Spleen (tissue), 11 donors: ENCODE measurements around the gene IQGAP2. TPM values are rescaled to one million over a fixed set of nuclear protein-coding genes. Genes with fewer than 3 reads are reported as not detected.
A peak's percentile ranks its signal among the peaks of the same experiment; 100 is the strongest.

Experiments
- DNase-seq: peaks from one replicate; pipeline ENCODE4 v3.0.0-alpha.2; 2020
- H3K27ac ChIP-seq, 8 donors: fragments of 200-600 bp; sonication (generic) in 7 of 8; 1 replicate in 4 of 8; 2 replicates in 4 of 8; pipeline versions ENCODE4 v1.5.0 to v1.8.0; 2016 to 2021; ENCODE audit warnings: inconsistent platforms in 4 of 8, mild to moderate bottlenecking in 4 of 8, moderate library complexity in 1 of 8
- H3K27me3 ChIP-seq, 7 donors: fragments of 200-600 bp; sonication (generic) in 6 of 7; replicated peaks in 1 of 7; 1 replicate in 4 of 7; 2 replicates in 3 of 7; pipeline versions ENCODE4 v1.5.0 to v1.8.0; 2016 to 2021; ENCODE audit warnings: inconsistent platforms in 3 of 7, mild to moderate bottlenecking in 1 of 7
- H3K36me3 ChIP-seq, 6 donors: fragments of 200-600 bp; sonication (generic) in 5 of 6; 1 replicate in 4 of 6; 2 replicates in 2 of 6; pipeline versions ENCODE4 v1.5.0 to v1.8.0; 2016 to 2021; ENCODE audit warnings: inconsistent platforms in 2 of 6
- H3K4me1 ChIP-seq, 6 donors: fragments of 200-600 bp; sonication (generic) in 5 of 6; 1 replicate in 3 of 6; 2 replicates in 3 of 6; pipeline versions ENCODE4 v1.5.0 to v1.8.0; 2016 to 2021; ENCODE audit warnings: inconsistent platforms in 3 of 6
- H3K4me3 ChIP-seq, 8 donors: fragments of 200-600 bp; sonication (generic) in 7 of 8; 1 replicate in 4 of 8; 2 replicates in 4 of 8; pipeline versions ENCODE4 v1.5.0 to v1.8.0; 2016 to 2021; ENCODE audit warnings: inconsistent platforms in 4 of 8, mild to moderate bottlenecking in 4 of 8, moderate library complexity in 2 of 8
- H3K9me3 ChIP-seq, 8 donors: fragments of 200-600 bp; sonication (generic) in 7 of 8; 1 replicate in 4 of 8; 2 replicates in 4 of 8; pipeline versions ENCODE4 v1.5.0 to v1.8.0; 2016 to 2021; ENCODE audit warnings: inconsistent platforms in 4 of 8
- CTCF ChIP-seq, 11 experiments: fragments of 200-600 bp in 7 of 11; fragments of 450-650 bp in 4 of 11; sonication (generic) in 4 of 11; IDR thresholded peaks in 8 of 11; conservative IDR thresholded peaks in 3 of 11; 1 replicate in 7 of 11; 2 replicates in 4 of 11; pipeline versions ENCODE4 v1.4.0 to v1.8.0; 2016 to 2021; ENCODE audit warnings: antibody characterized with exemption in 11 of 11, inconsistent platforms in 4 of 11, mild to moderate bottlenecking in 1 of 11
- POLR2A ChIP-seq, 3 donors: fragments of 450-650 bp; IDR thresholded peaks; one replicate each; pipeline ENCODE4 v1.5.1; 2017; ENCODE audit warnings: antibody characterized with exemption in 3 of 3, mild to moderate bottlenecking in 1 of 3
- POLR2AphosphoS5 ChIP-seq, 3 donors: sonication (generic); formaldehyde crosslinking; IDR thresholded peaks; one replicate each; pipeline ENCODE4 v1.5.1; 2017; ENCODE audit warnings: antibody characterized with exemption in 3 of 3
- WGBS, 5 donors: extraction: QIAGEN DNeasy Blood & Tissue Kit in 3 of 5; methylation state at CpG; one replicate each; pipeline versions ENCODE4 v1.1.5 to v1.1.7; 2013 to 2018; 5-methylcytosine and 5-hydroxymethylcytosine counted together
- intact Hi-C: fragments of 100-400 bp; cut with DNase I; formaldehyde crosslinking; loops from one replicate; pipeline ENCODE4 v1.15.0; 2023; ENCODE audit warnings: low total_unique reads
- polyA plus RNA-seq, 3 donors: library from polyadenylated mRNA; stranded (reverse); fragments of 200-250 nt; gene quantifications; one replicate each; pipeline ENCODE4 v1.2.1, GENCODE V29; 2013
- total RNA-seq, 7 donors: library from RNA; depleted of rRNA in 3 of 7; stranded (reverse); fragments of >200 nt in 3 of 7; fragmentation: NEBNext Ultra II Directional in 4 of 7; extraction: Animal tissue kit (Norgen Biotek cat#: 25700) in 4 of 7; gene quantifications; one replicate each; pipeline versions ENCODE4 v1.1.0 to v1.2.1, GENCODE V29; 2016 to 2021
- donor health status: healthy with polysubstance abuse.
- donor health status: DM: no; HTN: no; CAD: no; lungs with moderate emphysema.
- donor health status: DM: no; HTN: no; CAD: no.
- donor health status: Bipolar disorder and iron deficiency.
- donor health status: healthy.
- donor health status: DM: no; HTN: no; CAD: no.
- donor health status: DM: yes; HTN: yes; CAD: no.

The IQGAP2 gene
- total and polyA plus RNA-seq, 10 donors = 9.3 to 83.6 (median 52.8) TPM

- DNase-seq = no peak
- Histone ChIP-seq H3K36me3 (peaks cover 0 to 68% (median 7%) of the 10 kb centered on the region in 6 donors), H3K4me1 (peaks cover 0 to 32% (median 9%) of the 10 kb centered on the region in 6 donors), H3K27ac (no peak overlapping the region), H3K9me3 (peaks cover 0 to 9% (median 5%) of the 10 kb centered on the region in 8 donors), H3K27me3 (no peaks in the 10 kb centered on the region), H3K4me3 (no peak overlapping the region)
- TF ChIP-seq POLR2AphosphoS5 (IDR thresholded peaks at IDR 0.05) = no peak
- no peak for TF ChIP-seq CTCF (IDR thresholded peaks at IDR 0.05 in 8 of 11, conservative IDR thresholded peaks at IDR 0.05 in 3 of 11)
- TF ChIP-seq POLR2A (IDR thresholded peaks at IDR 0.05) = no peak
- intact Hi-C loops = no loop called here
These were observed 240.3 kb downstream of the IQGAP2 start for GRCh38 chr5:76643371-76643770.

DNA sequence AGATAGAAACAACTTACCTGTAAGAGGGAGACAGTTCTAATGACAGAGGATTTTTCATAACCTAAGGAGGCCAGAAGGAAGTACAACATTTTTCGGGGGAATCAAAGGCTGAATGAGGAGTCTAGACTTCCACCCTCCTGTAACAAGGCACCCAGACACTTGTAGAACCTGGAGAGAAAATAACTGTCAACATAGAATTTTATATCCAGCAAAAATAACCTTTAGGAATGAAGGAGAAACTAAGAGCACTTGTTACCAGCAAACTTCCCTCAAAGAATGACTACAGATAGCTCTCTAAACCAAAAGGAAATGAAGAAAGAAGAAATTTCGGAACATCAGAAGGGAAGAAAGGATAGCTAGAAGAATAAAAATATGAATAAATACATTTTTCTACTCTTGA lies 246.1 kb downstream of the IQGAP2 start:
- TF ChIP-seq POLR2AphosphoS5 (IDR thresholded peaks at IDR 0.05) = no peak
- no peak for TF ChIP-seq CTCF (IDR thresholded peaks at IDR 0.05 in 8 of 11, conservative IDR thresholded peaks at IDR 0.05 in 3 of 11)
- TF ChIP-seq POLR2A (IDR thresholded peaks at IDR 0.05) = no peak
- WGBS, 5 donors = 77 to 92% (median 87%) methylated on average over 2 of the region's 2 CpGs
- intact Hi-C loops = no loop called here

DNA sequence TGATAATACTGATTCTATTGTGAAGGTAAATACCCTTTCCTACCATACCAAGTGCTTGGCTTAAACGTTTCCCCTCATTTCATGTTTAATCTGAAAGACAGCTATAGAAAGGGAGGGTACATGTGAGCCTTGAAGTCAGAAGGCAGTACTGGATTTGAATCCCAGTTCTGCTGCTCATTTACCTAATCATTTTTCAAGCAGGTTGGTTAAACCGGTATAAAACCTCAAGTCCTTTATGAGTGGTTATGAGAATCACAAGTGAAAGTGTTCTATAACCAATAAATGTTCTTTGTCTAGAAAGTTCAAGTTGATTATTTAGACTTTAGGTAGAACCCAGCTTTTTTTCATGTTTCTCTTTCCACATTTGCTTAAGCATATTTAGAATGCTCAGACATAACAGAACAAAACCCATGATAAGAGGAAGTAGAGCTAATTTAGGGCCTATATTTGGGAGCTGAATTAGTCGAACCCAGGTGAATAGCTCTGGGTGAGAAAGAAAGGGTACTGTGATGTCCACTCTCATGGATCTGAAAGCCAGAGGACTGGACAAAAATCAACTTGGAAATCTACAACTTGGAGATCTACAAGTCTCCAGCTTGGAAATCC lies 249.8 kb downstream of the IQGAP2 start:
- H3K9me3 ChIP-seq = peaks cover 0 to 26% (median 21%) of the 10 kb centered on the region in 8 donors
- H3K4me1 ChIP-seq = peaks cover 0 to 8% (median 1%) of the 10 kb centered on the region in 6 donors
- no peak for TF ChIP-seq POLR2AphosphoS5 (IDR thresholded peaks at IDR 0.05)
- no peak for TF ChIP-seq POLR2A (IDR thresholded peaks at IDR 0.05)
- no peak for TF ChIP-seq CTCF (IDR thresholded peaks at IDR 0.05 in 8 of 11, conservative IDR thresholded peaks at IDR 0.05 in 3 of 11)
- intact Hi-C loops = no loop called here
- no peak overlapping the region for H3K27ac ChIP-seq
- 69 to 80% (median 77%) methylated on average over 3 of the region's 3 CpGs for WGBS, 5 donors
- no peak for DNase-seq
- H3K36me3 ChIP-seq = peaks cover 0 to 74% (median 5%) of the 10 kb centered on the region in 6 donors
- no peak overlapping the region for H3K4me3 ChIP-seq
- no peaks in the 10 kb centered on the region for H3K27me3 ChIP-seq

More for the DNA sequence above, 246.1 kb downstream of the IQGAP2 start:
- DNase-seq = no peak
- peaks cover 0 to 70% (median 3%) of the 10 kb centered on the region in 6 donors for H3K36me3 ChIP-seq
- H3K27me3 ChIP-seq = no peaks in the 10 kb centered on the region
- no peak overlapping the region for H3K27ac ChIP-seq
- H3K9me3 ChIP-seq = peaks cover 0 to 27% (median 22%) of the 10 kb centered on the region in 8 donors
- H3K4me1 ChIP-seq = no peaks in the 10 kb centered on the region
- no peak overlapping the region for H3K4me3 ChIP-seq

DNA sequence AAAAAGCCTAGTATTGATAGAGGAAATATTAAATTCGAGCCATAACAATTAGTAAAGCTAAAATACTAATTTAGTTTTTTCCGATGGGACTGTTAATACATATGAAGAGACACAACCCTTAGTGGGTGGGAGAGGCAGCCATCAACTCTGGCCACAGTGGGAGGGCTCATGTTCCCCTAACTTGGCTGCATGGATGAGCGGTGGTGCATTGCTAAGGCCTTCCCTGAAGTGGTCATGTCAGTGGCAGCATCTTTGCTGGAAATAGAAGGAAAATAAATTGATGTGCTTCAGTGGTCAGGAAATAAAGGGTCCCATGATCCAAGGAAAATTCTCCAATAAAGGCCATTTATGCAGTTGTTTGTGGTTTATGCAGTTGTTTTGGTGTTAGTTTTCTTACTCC lies 254.0 kb downstream of the IQGAP2 start:
- DNase-seq = no peak
- H3K27me3 ChIP-seq = no peaks in the 10 kb centered on the region
- peaks cover 0 to 30% (median 6%) of the 10 kb centered on the region in 6 donors for H3K4me1 ChIP-seq
- H3K4me3 ChIP-seq = no peak overlapping the region
- peak overlapping the region in 7 of 8 donors; percentile 11 to 64 (median 59) for H3K27ac ChIP-seq
- 88 to 95% (median 93%) methylated on average over 3 of the region's 3 CpGs for WGBS, 5 donors
- H3K36me3 ChIP-seq = peaks cover 0 to 94% (median 14%) of the 10 kb centered on the region in 6 donors
- TF ChIP-seq POLR2AphosphoS5 (IDR thresholded peaks at IDR 0.05) (no peak), CTCF (IDR thresholded peaks at IDR 0.05 in 8 of 11, conservative IDR thresholded peaks at IDR 0.05 in 3 of 11) (no peak), POLR2A (IDR thresholded peaks at IDR 0.05) (no peak)
- no peaks in the 10 kb centered on the region for H3K9me3 ChIP-seq
- intact Hi-C loops = no loop called here
